ENCODE data around the gene NAT14.

- TF ChIP-seq CTCF (IDR thresholded peaks at IDR 0.05), result no peak
- no peak for TF ChIP-seq POLR2AphosphoS5 (IDR thresholded peaks at IDR 0.05; ENCODE audit: low read depth, low read length)
- TF ChIP-seq, protein P1, sequence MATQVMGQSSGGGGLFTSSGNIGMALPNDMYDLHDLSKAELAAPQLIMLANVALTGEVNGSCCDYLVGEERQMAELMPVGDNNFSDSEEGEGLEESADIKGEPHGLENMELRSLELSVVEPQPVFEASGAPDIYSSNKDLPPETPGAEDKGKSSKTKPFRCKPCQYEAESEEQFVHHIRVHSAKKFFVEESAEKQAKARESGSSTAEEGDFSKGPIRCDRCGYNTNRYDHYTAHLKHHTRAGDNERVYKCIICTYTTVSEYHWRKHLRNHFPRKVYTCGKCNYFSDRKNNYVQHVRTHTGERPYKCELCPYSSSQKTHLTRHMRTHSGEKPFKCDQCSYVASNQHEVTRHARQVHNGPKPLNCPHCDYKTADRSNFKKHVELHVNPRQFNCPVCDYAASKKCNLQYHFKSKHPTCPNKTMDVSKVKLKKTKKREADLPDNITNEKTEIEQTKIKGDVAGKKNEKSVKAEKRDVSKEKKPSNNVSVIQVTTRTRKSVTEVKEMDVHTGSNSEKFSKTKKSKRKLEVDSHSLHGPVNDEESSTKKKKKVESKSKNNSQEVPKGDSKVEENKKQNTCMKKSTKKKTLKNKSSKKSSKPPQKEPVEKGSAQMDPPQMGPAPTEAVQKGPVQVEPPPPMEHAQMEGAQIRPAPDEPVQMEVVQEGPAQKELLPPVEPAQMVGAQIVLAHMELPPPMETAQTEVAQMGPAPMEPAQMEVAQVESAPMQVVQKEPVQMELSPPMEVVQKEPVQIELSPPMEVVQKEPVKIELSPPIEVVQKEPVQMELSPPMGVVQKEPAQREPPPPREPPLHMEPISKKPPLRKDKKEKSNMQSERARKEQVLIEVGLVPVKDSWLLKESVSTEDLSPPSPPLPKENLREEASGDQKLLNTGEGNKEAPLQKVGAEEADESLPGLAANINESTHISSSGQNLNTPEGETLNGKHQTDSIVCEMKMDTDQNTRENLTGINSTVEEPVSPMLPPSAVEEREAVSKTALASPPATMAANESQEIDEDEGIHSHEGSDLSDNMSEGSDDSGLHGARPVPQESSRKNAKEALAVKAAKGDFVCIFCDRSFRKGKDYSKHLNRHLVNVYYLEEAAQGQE (IDR thresholded peaks at IDR 0.05; ENCODE audit: insufficient read depth in 1 of 2, low read depth in 2 of 2, low read length in 1 of 2), result no peak
- no peak for TF ChIP-seq SIN3A (IDR thresholded peaks at IDR 0.05; ENCODE audit: borderline replicate concordance, insufficient read depth, low read depth, low read length)
- no peak for TF ChIP-seq TCF7L2 (IDR thresholded peaks at IDR 0.05; ENCODE audit: low read depth, low read length)
These were observed 17.4 kb downstream of the NAT14 start for GRCh38 chr19:55502197-55502952.

All from Panc1 (cell line).